GM12801 (cell line): Measurements from ENCODE around the gene RNF5.

ENCODE experiments used
- CTCF ChIP-seq: IDR thresholded peaks from one replicate; pipeline ENCODE4 v1.5.1; 2011; ENCODE audit warnings: control low read depth; ENCODE audit not compliant: insufficient read length; ENCODE audit errors: extremely low read depth

Gene RNF5

DNA sequence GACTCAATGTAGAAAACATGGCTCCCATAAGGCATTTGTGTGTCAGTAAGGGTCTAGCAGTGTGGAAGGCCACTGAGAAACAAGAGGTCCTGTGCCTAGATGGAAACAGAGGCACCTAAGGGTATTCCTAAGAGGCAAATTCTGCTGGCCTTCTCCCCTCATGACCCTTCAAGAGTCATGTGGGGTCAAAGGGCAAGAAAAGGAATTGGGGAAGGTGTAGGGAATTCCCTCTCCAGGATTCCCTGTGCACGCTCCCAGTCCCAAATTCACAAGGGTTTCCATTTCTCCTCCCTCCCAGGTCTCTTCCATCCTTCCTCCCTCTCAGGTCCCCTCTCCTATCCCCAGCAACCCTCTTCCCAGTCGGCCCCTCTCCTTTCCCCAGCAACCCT lies 2.9 kb upstream of the RNF5 start:
- TF ChIP-seq CTCF = no peak

DNA sequence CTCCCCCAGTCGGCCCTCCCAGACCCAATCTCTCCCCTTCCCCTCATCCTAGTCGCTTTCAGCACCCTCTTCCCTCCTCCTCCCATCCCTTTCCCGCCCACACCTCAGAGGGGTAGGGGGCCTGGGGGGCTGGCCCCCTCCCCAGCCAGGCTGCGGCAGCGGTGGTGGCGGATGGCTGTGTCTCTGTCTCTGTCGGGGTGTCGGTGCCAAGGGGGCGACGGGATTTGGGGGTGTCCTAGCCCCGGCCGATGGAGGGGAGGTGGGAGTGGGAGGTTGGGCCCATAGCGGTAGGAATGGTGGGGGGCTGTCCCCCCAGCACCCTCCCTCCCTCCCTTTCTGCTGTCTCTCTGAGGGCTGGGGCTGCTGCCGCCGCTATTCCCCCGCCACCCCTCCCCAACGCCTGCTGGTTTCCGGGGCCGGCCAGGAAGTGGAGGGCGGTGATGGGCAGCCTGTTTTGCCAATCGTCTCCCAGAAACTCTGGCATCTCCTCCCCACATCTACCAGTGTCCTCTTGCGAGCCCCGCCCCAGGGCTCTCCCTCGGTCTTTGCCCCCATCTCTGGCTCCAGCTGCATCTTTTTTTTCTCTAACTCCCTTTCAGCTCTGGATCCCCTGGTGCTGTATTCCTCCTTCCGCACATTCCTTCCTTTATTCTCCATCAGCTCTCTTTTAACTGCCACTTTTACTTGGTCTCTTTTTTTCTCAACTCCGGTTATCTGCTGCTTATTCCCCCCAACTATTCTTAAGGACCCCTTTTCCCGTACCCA lies 2.3 kb upstream of the RNF5 start, which contains the start of gene AGPAT1:
Gene AGPAT1, minus strand, starts transcription at position 374 of the 765 bp plus-strand sequence. CDS start 4,588 bp downstream, outside the sequence.
- TF ChIP-seq CTCF = no peak

- no peak for TF ChIP-seq CTCF
Observed at GRCh38 chr6:32176476-32177182, 1.6 kb upstream of the RNF5 start.

DNA sequence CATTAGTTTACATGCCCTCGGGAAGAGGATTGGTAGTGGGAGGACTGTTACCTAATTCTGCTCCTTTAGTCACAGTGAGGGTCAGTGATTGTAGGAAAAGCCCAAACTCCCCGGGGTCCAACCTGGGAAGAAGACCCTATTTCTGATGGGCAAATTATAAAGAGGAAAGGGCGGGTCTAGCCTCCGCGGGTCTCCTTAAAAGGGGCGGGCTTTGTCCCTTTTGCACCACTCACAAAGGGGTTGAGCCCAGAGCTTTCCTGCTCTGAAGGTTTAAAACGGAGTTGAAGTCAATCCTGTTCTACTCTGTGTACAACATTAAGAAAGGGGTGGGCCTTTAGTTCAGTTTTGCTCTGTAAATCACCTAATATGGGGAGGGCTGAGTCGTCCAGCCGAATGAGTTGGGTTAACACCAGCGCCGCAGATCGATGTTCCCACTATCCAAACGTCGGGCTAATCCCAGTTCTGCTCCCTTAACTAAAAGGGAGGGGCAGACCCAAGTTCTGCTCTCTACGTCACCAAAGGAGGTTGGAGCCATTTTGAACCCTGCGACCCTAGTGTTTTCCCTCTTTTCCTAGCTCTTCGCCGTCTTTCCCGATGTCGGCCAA lies 920 bp upstream of the RNF5 start:
- TF ChIP-seq CTCF = no peak

GRCh38 chr6:32178547-32179440 lies 589 bp downstream of the RNF5 start:
- TF ChIP-seq CTCF = no peak

GRCh38 chr6:32179766-32180405 lies 1.7 kb downstream of the RNF5 start:
- TF ChIP-seq CTCF = no peak
